HepG2 (cell line): Measurements from ENCODE around the gene INHBE. TPM values are rescaled to one million over a fixed set of nuclear protein-coding genes. Genes with fewer than 3 reads are reported as not detected.

Experiments used
- ARNT ChIP-seq: fragments of 450-650 bp; IDR thresholded peaks from 2 replicates; pipeline ENCODE4 v1.6.1; 2017
- ATF2 ChIP-seq: sonication (generic); formaldehyde crosslinking; IDR thresholded peaks from 2 replicates; pipeline ENCODE4 v1.4.0; 2020; ENCODE audit warnings: missing genetic modification reagents
- ETV5 ChIP-seq: IDR thresholded peaks from 2 replicates; pipeline ENCODE4 v1.6.1; 2018; ENCODE audit warnings: missing biosample characterization, missing genetic modification reagents, inconsistent platforms, borderline replicate concordance
- FOXC1 ChIP-seq: sonication (generic); formaldehyde crosslinking; IDR thresholded peaks from 2 replicates; pipeline ENCODE4 v1.8.0; 2022; ENCODE audit warnings: mild to moderate bottlenecking, missing genetic modification reagents, borderline replicate concordance
- HDAC1 ChIP-seq: sonication (generic); formaldehyde crosslinking; IDR thresholded peaks from 2 replicates; pipeline ENCODE4 v1.5.1; 2020; ENCODE audit warnings: mild to moderate bottlenecking, missing genetic modification reagents
- HHEX ChIP-seq: IDR thresholded peaks from 2 replicates; pipeline ENCODE4 v1.6.1; 2016; ENCODE audit warnings: control low read depth
- KMT2B ChIP-seq: IDR thresholded peaks from 2 replicates; pipeline ENCODE4 v1.6.1; 2016; ENCODE audit warnings: missing genetic modification reagents, missing compliant biosample characterization
- MIXL1 ChIP-seq: IDR thresholded peaks from 2 replicates; pipeline ENCODE4 v1.6.1; 2016
- MYNN ChIP-seq: sonication (generic); formaldehyde crosslinking; IDR thresholded peaks from 2 replicates; pipeline ENCODE4 v1.4.0; 2020; ENCODE audit warnings: mild to moderate bottlenecking, low read depth, missing genetic modification reagents
- PCBP1 ChIP-seq: fragments of 200-400 bp; formaldehyde crosslinking; IDR thresholded peaks from 2 replicates; pipeline ENCODE4 v1.6.1; 2017; ENCODE audit warnings: mild to moderate bottlenecking, low read depth, low read length, borderline replicate concordance
- RBM39 ChIP-seq: fragments of 200-400 bp; formaldehyde crosslinking; IDR thresholded peaks from one replicate; pipeline ENCODE4 v1.6.1; 2018; ENCODE audit warnings: antibody characterized with exemption, mild to moderate bottlenecking, low read depth, low read length; ENCODE audit not compliant: poor library complexity, severe bottlenecking
- RXRA ChIP-seq: sonication (generic); formaldehyde crosslinking; IDR thresholded peaks from 2 replicates; pipeline ENCODE4 v1.5.1; 2020; ENCODE audit warnings: missing genetic modification reagents
- TEF ChIP-seq: sonication (generic); formaldehyde crosslinking; IDR thresholded peaks from 2 replicates; pipeline ENCODE4 v1.5.0; 2020; ENCODE audit warnings: missing genetic modification reagents
- ZBTB43 ChIP-seq: sonication (generic); formaldehyde crosslinking; conservative IDR thresholded peaks from 2 replicates; pipeline ENCODE4 v1.4.0; 2020; ENCODE audit warnings: missing genetic modification reagents
- ZNF354B ChIP-seq: sonication (generic); formaldehyde crosslinking; IDR thresholded peaks from 2 replicates; pipeline ENCODE4 v1.8.0; 2022; ENCODE audit warnings: mild to moderate bottlenecking, missing genetic modification reagents
- ZNF569 ChIP-seq: sonication (generic); formaldehyde crosslinking; IDR thresholded peaks from 2 replicates; pipeline ENCODE4 v1.5.0; 2020; ENCODE audit warnings: mild to moderate bottlenecking, missing genetic modification reagents, moderate library complexity, borderline replicate concordance
- ZNF607 ChIP-seq: sonication (generic); formaldehyde crosslinking; IDR thresholded peaks from 2 replicates; pipeline ENCODE4 v1.5.1; 2020; ENCODE audit warnings: missing genetic modification reagents, mild to moderate bottlenecking, borderline replicate concordance
- ZNF614 ChIP-seq: IDR thresholded peaks from 2 replicates; pipeline ENCODE4 v1.6.1; 2018; ENCODE audit warnings: missing biosample characterization, missing genetic modification reagents, inconsistent platforms, borderline replicate concordance
- ZNF746 ChIP-seq: sonication (generic); formaldehyde crosslinking; IDR thresholded peaks from 2 replicates; pipeline ENCODE4 v1.8.0; 2022; ENCODE audit warnings: mild to moderate bottlenecking, missing genetic modification reagents
- ZNF780A ChIP-seq: sonication (generic); formaldehyde crosslinking; IDR thresholded peaks from 2 replicates; pipeline ENCODE4 v1.8.0; 2022; ENCODE audit warnings: mild to moderate bottlenecking, missing genetic modification reagents, moderate library complexity
- polyA plus RNA-seq, 8 experiments: library from polyadenylated mRNA; depleted of rRNA in 3 of 8; stranded (reverse) in 7 of 8; unstranded in 1 of 8; fragments of >200 nt; fragmentation: Illumina TruSeq in 4 of 8; extraction: Trizol in 4 of 8; gene quantifications; 2 replicates each; pipeline versions ENCODE4 v1.2.1 to v1.2.3, GENCODE V29; 2011 to 2016; ENCODE audit warnings: low read depth in 4 of 8, missing spikeins in 1 of 8, mixed read lengths in 1 of 8; ENCODE audit not compliant: insufficient read depth in 1 of 8
- total RNA-seq, 5 experiments: library from RNA; depleted of rRNA; stranded (reverse); fragments of >200 nt; fragmentation: Illumina TruSeq; extraction: Trizol; gene quantifications; 2 replicates each; pipeline ENCODE4 v1.2.3, GENCODE V29; 2016; ENCODE audit warnings: low read depth in 1 of 5
- TF ChIP-seq, protein P1 (sequence below): conservative IDR thresholded peaks from 2 replicates; pipeline ENCODE4 v1.6.1; 2018; ENCODE audit warnings: missing genetic modification reagents
- TF ChIP-seq, protein P2 (sequence below): sonication (generic); formaldehyde crosslinking; IDR thresholded peaks from 2 replicates; pipeline ENCODE4 v1.4.0; 2020; ENCODE audit warnings: mild to moderate bottlenecking, missing genetic modification reagents

Gene INHBE
- total and polyA plus RNA-seq, 2 of the 13 experiments (the other 11 are each of a cell fraction or from before 2014, with no cell fraction given): 17.0 to 32.0 TPM

GRCh38 chr12:57430931-57431566, 24.1 kb upstream of the INHBE start, which contains the start of gene R3HDM2 (continued):
- peak; percentile 28; the same call in 1 of the 2 replicates for TF ChIP-seq ZNF780A (CRISPR knock-in tag)
- TF ChIP-seq ZNF746 (CRISPR knock-in tag): peak; percentile 86
- TF ChIP-seq ZNF569 (CRISPR knock-in tag): no peak
- 0 out of 2 replicates have a peak, but pooled peaks have one; percentile 39 for TF ChIP-seq RXRA (CRISPR knock-in tag)
- peak; percentile 87 for TF ChIP-seq ZBTB43 (CRISPR knock-in tag)
- TF ChIP-seq RBM39: peak; percentile 59
- peak; percentile 79 for TF ChIP-seq ATF2 (CRISPR knock-in tag)
- TF ChIP-seq MYNN: no peak
- TF ChIP-seq, protein P1, sequence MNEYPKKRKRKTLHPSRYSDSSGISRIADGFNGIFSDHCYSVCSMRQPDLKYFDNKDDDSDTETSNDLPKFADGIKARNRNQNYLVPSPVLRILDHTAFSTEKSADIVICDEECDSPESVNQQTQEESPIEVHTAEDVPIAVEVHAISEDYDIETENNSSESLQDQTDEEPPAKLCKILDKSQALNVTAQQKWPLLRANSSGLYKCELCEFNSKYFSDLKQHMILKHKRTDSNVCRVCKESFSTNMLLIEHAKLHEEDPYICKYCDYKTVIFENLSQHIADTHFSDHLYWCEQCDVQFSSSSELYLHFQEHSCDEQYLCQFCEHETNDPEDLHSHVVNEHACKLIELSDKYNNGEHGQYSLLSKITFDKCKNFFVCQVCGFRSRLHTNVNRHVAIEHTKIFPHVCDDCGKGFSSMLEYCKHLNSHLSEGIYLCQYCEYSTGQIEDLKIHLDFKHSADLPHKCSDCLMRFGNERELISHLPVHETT (CRISPR knock-in tag): 0 out of 2 replicates have a peak, but pooled peaks have one; percentile 67
- peak; percentile 80; the same call in 1 of the 2 replicates for TF ChIP-seq ZNF614 (CRISPR knock-in tag)
- peak; percentile 60; the same call in 1 of the 2 replicates for TF ChIP-seq ZNF607 (CRISPR knock-in tag)
- TF ChIP-seq TEF (CRISPR knock-in tag): peak; percentile 40; the same call in 1 of the 2 replicates
- TF ChIP-seq ZNF354B (CRISPR knock-in tag): no peak
- TF ChIP-seq KMT2B (CRISPR knock-in tag): peak; percentile 94
- 0 out of 2 replicates have a peak, but pooled peaks have one; percentile 70 for TF ChIP-seq PCBP1
- peak; percentile 84 for TF ChIP-seq HDAC1 (CRISPR knock-in tag)
- TF ChIP-seq ARNT: no peak
- peak; percentile 83 for TF ChIP-seq ETV5 (CRISPR knock-in tag)
- TF ChIP-seq, protein P2, sequence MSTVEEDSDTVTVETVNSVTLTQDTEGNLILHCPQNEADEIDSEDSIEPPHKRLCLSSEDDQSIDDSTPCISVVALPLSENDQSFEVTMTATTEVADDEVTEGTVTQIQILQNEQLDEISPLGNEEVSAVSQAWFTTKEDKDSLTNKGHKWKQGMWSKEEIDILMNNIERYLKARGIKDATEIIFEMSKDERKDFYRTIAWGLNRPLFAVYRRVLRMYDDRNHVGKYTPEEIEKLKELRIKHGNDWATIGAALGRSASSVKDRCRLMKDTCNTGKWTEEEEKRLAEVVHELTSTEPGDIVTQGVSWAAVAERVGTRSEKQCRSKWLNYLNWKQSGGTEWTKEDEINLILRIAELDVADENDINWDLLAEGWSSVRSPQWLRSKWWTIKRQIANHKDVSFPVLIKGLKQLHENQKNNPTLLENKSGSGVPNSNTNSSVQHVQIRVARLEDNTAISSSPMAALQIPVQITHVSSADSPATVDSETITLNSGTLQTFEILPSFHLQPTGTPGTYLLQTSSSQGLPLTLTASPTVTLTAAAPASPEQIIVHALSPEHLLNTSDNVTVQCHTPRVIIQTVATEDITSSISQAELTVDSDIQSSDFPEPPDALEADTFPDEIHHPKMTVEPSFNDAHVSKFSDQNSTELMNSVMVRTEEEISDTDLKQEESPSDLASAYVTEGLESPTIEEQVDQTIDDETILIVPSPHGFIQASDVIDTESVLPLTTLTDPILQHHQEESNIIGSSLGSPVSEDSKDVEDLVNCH: no peak
- TF ChIP-seq MIXL1 (CRISPR knock-in tag): peak; percentile 36; the same call in 1 of the 2 replicates
- peak; percentile 73; the same call in 1 of the 2 replicates for TF ChIP-seq FOXC1 (CRISPR knock-in tag)
- TF ChIP-seq HHEX: no peak
